Peyer's patch (tissue), 4 donors: ENCODE measurements around the gene ULK3. TPM values are rescaled to one million over a fixed set of nuclear protein-coding genes. Genes with fewer than 3 reads are reported as not detected.

Source experiments
- DNase-seq, 3 donors: peaks; one replicate each; pipeline ENCODE4 v3.0.0-alpha.2; 2017 to 2019
- H3K27ac ChIP-seq, 4 donors: fragments of 200-600 bp; sonication (generic); one replicate each; pipeline ENCODE4 v1.5.1; 2016 to 2019
- H3K27me3 ChIP-seq, 2 donors: fragments of 200-600 bp; sonication (generic); one replicate each; pipeline ENCODE4 v1.5.1; 2019
- H3K36me3 ChIP-seq, 3 donors: fragments of 200-600 bp; sonication (generic); one replicate each; pipeline ENCODE4 v1.5.1; 2016 to 2019
- H3K4me1 ChIP-seq, 4 donors: fragments of 200-600 bp; sonication (generic); one replicate each; pipeline ENCODE4 v1.5.1; 2016 to 2019
- H3K4me3 ChIP-seq, 4 donors: fragments of 200-600 bp; sonication (generic); 1 replicate in 3 of 4; 2 replicates in 1 of 4; pipeline ENCODE4 v1.5.1; 2016 to 2019; ENCODE audit warnings: mild to moderate bottlenecking in 1 of 4
- H3K9me3 ChIP-seq, 4 donors: fragments of 200-600 bp; sonication (generic); one replicate each; pipeline ENCODE4 v1.5.1; 2016 to 2019; ENCODE audit warnings: mild to moderate bottlenecking in 1 of 4
- CTCF ChIP-seq, 6 experiments: fragments of 450-650 bp in 4 of 6; fragments of 200-600 bp in 2 of 6; sonication (generic) in 1 of 6; IDR thresholded peaks; one replicate each; pipeline ENCODE4 v1.5.1; 2017 to 2019; ENCODE audit warnings: antibody characterized with exemption in 6 of 6, mild to moderate bottlenecking in 3 of 6, moderate library complexity in 1 of 6
- POLR2A ChIP-seq, 2 donors: fragments of 450-650 bp; IDR thresholded peaks; one replicate each; pipeline ENCODE4 v1.5.1; 2017; ENCODE audit warnings: antibody characterized with exemption in 2 of 2, mild to moderate bottlenecking in 2 of 2, moderate library complexity in 2 of 2
- total RNA-seq, 4 donors: library from RNA; depleted of rRNA; stranded (reverse); fragments of >200 nt; gene quantifications; one replicate each; pipeline ENCODE4 v1.1.0, GENCODE V29; 2016

The ULK3 gene
- total RNA-seq, 4 donors from 2014 or later: 194 to 508 (median 288) TPM

GRCh38 chr15:74831813-74832495 is 11.0 kb downstream of the ULK3 start:
- H3K36me3 ChIP-seq: peaks cover 0 to 11% (median 0%) of the 10 kb centered on the region in 3 donors
- H3K27ac ChIP-seq: peak overlapping the region in 3 of 4 donors; percentile 27 to 79 (median 51)
- peaks cover 0 to 23% (median 0%) of the 10 kb centered on the region in 4 donors for H3K4me1 ChIP-seq
- peak in 2 of 3 donors; percentile 81 to 83 for DNase-seq
- no peaks in the 10 kb centered on the region for H3K9me3 ChIP-seq
- TF ChIP-seq CTCF (IDR thresholded peaks at IDR 0.05) (no peak), POLR2A (IDR thresholded peaks at IDR 0.05) (no peak)
- H3K4me3 ChIP-seq: no peak overlapping the region
- H3K27me3 ChIP-seq: peaks cover 0 to under 1% of the 10 kb centered on the region in 2 donors

- H3K4me3 ChIP-seq: no peak overlapping the region
- TF ChIP-seq POLR2A (IDR thresholded peaks at IDR 0.05): no peak
- H3K27me3 ChIP-seq: peaks cover 0 to 5% of the 10 kb centered on the region in 2 donors
- no peaks in the 10 kb centered on the region for H3K9me3 ChIP-seq
- H3K4me1 ChIP-seq: peaks cover 0 to 34% (median 2%) of the 10 kb centered on the region in 4 donors
- no peak for DNase-seq
- no peak overlapping the region for H3K27ac ChIP-seq
- no peaks in the 10 kb centered on the region for H3K36me3 ChIP-seq
Observed at GRCh38 chr15:74830868-74831267, 12.1 kb downstream of the ULK3 start.

- H3K27ac ChIP-seq: no peak overlapping the region
- H3K27me3 ChIP-seq: peaks cover 0 to 5% of the 10 kb centered on the region in 2 donors
- H3K36me3 ChIP-seq: no peaks in the 10 kb centered on the region
- H3K9me3 ChIP-seq: no peaks in the 10 kb centered on the region
- no peak overlapping the region for H3K4me3 ChIP-seq
- peaks cover 0 to 34% (median 2%) of the 10 kb centered on the region in 4 donors for H3K4me1 ChIP-seq
- TF ChIP-seq POLR2A (IDR thresholded peaks at IDR 0.05) (no peak), CTCF (IDR thresholded peaks at IDR 0.05) (no peak)
- no peak for DNase-seq
Observed at GRCh38 chr15:74829991-74830390, 13.0 kb downstream of the ULK3 start.

GRCh38 chr15:74829486-74829885 is 13.5 kb downstream of the ULK3 start:
- DNase-seq: no peak

GRCh38 chr15:74828835-74829234 is 14.1 kb downstream of the ULK3 start:
- H3K36me3 ChIP-seq: no peaks in the 10 kb centered on the region
- H3K4me3 ChIP-seq: no peak overlapping the region
- peaks cover 0 to 34% (median 2%) of the 10 kb centered on the region in 4 donors for H3K4me1 ChIP-seq
- peaks cover 0 to 5% of the 10 kb centered on the region in 2 donors for H3K27me3 ChIP-seq
- TF ChIP-seq POLR2A (IDR thresholded peaks at IDR 0.05): no peak
- no peak for TF ChIP-seq CTCF (IDR thresholded peaks at IDR 0.05)
- H3K27ac ChIP-seq: no peak overlapping the region
- DNase-seq: no peak
- no peaks in the 10 kb centered on the region for H3K9me3 ChIP-seq

More at GRCh38 chr15:74829486-74829885, 13.5 kb downstream of the ULK3 start:
- Histone ChIP-seq H3K4me3 (no peak overlapping the region), H3K27me3 (peaks cover 0 to 5% of the 10 kb centered on the region in 2 donors), H3K36me3 (no peaks in the 10 kb centered on the region), H3K9me3 (no peaks in the 10 kb centered on the region), H3K27ac (no peak overlapping the region), H3K4me1 (peaks cover 0 to 34% (median 2%) of the 10 kb centered on the region in 4 donors)
- TF ChIP-seq CTCF (IDR thresholded peaks at IDR 0.05): no peak

GRCh38 chr15:74827614-74828013 is 15.3 kb downstream of the ULK3 start:
- H3K9me3 ChIP-seq: no peaks in the 10 kb centered on the region

More at GRCh38 chr15:74827614-74828013, 15.3 kb downstream of the ULK3 start:
- Histone ChIP-seq H3K36me3 (no peaks in the 10 kb centered on the region), H3K27ac (no peak overlapping the region), H3K4me3 (no peak overlapping the region), H3K4me1 (peaks cover 0 to 32% (median 2%) of the 10 kb centered on the region in 4 donors), H3K27me3 (peaks cover 0 to 5% of the 10 kb centered on the region in 2 donors)
- DNase-seq: no peak
- no peak for TF ChIP-seq CTCF (IDR thresholded peaks at IDR 0.05)
